Suppressor macrophage (primary cell): ENCODE measurements around the gene GRM2.

Experiments
- DNase-seq, 4 experiments: peaks; one replicate each; pipeline ENCODE4 v3.0.0-alpha.2; 2020 to 2022

The GRM2 gene

DNA sequence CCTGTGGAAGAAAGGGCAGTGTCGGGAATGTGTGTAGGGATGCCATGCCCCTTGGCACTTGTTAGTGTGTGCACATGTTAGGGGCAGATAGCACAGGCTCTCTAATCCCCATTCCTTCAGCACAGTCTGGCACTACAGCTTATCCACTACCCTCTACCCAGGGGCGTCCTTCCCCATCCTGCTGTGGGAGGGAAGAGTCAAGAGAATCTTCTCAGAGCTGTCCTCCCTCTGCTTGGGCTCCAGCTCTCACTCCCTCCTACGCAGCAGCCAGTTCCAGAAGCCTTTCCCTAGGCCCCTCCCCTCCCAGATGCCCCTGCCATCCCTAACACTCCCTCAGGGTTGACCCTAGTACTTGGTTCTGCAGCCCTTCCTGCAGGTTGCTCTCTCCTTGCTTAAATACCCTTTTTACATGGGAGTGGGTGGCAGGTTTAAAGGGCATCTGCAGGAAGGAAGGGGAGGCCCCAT is 815 bp upstream of the GRM2 start:
- no peak for DNase-seq

DNA sequence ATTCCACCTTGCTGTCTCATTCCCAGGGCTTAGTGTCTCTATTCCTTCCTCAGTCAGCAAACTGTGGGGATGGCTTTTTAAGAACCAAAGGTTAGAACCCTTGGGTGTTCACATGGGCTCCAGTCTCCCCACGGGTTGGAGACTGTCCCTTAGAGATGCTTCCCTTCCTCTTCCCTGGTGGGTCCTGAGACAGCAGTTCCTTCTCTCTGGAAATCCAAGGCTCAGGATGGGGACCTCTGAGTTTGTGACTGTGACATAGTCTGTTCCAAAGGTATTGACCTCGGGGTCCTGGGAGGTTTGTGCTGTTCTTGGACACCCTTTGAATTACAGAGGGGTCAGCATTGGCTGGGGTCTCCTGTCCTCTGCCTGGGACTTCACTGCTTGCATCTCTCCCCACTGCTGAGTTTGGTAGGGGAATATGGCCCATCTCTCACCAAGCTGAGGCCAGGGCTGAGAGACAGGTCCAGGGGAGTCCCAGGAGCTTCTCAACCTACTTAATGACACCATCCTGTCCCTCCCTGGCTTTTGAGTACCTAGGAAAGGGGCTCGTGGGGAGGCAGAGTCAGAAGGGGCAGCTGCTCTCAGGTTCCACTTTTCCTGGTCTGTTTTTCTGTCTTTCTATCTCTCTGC is 1.5 kb downstream of the GRM2 start:
- DNase-seq, result no peak

DNA sequence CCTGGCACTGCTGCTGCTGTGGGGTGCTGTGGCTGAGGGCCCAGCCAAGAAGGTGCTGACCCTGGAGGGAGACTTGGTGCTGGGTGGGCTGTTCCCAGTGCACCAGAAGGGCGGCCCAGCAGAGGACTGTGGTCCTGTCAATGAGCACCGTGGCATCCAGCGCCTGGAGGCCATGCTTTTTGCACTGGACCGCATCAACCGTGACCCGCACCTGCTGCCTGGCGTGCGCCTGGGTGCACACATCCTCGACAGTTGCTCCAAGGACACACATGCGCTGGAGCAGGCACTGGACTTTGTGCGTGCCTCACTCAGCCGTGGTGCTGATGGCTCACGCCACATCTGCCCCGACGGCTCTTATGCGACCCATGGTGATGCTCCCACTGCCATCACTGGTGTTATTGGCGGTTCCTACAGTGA is 2.1 kb downstream of the GRM2 start:
- DNase-seq, result no peak

DNA sequence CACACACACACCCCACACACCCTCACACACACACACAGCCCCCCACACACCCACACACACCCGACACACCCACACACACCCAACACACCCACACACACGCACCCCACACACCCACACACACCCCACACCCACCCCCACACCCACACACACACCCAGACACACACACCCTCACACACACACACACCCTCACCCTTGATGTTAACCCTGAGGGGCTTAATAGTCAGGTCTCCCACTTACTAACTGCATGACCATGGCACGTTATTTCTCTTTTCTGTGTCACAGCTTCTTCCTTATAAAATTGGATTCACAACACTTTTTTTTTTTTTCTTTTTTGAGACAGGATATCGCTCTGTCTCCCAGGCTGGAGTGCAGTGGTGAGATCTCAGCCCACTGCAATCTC is 2.8 kb downstream of the GRM2 start:
- peak in 1 of 4 experiments; percentile 22 for DNase-seq

DNA sequence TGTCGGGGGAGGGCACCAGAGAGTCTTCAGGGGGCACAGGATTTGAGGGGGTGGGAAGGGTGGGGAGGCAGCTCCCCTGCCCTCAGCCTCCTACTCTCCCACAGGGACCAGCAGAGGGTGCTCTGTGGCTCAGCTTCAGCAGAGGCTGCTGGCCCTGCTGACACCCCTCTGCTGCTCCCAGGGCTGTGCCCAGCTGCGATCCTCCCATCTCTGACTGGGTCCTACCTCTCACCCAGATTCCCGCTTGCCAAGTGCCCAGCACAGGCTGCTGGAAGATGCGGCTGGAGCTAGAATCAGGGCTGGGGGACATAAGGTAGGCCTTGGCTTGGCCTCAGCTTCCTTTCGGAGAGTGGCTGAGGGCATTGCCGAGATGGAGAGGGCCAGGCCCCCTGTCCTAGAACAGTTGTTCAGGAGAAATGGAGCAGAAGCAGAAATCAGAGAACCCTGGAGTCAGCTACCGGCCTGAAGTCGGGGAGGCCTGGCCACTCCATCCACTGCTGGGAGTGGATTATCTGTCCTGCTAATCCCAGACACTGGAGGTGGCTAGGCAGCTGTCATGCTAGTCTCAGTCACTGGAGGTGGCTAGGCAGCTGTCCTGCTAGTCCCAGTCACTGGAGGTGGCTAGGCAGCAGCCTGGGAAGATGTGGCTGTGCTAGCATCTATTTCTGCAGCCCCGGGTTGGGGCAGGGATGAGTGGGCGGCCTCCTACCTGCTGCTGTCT is 3.9 kb downstream of the GRM2 start:
- DNase-seq, result no peak

DNA sequence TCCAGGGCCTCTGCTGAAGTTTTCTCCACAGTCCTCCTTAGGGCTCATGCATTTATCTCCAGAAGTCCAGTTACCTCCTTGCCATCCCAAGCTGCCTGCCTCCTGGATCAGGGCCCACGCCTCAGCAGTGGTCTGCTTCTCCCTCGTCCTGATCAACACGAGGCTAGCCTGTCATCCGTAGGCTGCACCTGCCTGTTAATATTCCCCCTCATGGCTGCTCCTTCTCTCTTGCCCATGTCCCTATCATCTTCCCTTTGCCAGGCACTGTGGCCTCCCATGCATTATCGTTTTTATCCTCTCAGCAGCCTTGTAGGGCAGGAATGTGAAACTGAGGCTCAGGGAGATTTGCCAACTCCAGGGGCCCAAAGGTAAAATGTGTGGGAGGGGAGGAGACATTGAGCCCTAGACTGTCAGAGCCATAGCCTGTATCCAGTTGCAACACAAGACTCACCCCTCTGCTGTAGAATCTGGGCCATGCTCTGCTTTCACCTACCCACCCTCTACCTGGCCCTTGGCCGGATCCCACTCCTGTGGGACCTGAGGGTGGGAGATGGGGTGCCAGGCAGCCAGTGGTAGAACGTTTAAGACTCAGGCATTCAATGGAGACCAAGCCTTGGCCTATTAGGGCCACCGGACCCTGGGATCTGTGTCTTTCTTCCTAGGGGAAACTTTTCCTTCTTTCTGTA is 4.6 kb downstream of the GRM2 start:
- no peak for DNase-seq

DNA sequence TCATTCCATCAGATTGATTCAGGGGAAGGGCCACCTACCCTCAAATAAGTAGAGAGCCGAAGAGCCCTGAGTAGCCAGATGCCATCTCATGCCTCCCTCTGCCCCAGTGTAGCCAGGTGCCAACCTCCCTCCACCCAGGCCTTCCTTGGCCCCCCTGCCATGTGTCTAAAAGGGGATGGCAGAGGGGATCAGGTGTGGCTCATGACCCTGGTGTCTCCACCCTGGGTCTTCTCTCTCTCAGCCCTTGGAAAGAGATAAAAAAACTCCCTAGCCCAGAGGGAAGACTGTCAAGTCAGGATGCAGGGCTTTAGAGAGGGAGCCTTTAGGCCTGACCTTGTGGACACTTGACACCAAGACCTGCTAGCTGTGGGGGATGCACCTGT is 5.2 kb downstream of the GRM2 start:
- no peak for DNase-seq

DNA sequence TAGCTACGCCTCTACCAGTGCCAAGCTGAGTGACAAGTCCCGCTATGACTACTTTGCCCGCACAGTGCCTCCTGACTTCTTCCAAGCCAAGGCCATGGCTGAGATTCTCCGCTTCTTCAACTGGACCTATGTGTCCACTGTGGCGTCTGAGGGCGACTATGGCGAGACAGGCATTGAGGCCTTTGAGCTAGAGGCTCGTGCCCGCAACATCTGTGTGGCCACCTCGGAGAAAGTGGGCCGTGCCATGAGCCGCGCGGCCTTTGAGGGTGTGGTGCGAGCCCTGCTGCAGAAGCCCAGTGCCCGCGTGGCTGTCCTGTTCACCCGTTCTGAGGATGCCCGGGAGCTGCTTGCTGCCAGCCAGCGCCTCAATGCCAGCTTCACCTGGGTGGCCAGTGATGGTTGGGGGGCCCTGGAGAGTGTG is 5.7 kb downstream of the GRM2 start:
- no peak for DNase-seq

DNA sequence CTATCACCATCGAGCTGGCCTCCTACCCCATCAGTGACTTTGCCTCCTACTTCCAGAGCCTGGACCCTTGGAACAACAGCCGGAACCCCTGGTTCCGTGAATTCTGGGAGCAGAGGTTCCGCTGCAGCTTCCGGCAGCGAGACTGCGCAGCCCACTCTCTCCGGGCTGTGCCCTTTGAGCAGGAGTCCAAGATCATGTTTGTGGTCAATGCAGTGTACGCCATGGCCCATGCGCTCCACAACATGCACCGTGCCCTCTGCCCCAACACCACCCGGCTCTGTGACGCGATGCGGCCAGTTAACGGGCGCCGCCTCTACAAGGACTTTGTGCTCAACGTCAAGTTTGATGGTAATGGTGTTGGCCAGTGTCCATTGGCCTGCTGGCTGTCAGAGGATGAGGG is 6.1 kb downstream of the GRM2 start:
- DNase-seq, result no peak

DNA sequence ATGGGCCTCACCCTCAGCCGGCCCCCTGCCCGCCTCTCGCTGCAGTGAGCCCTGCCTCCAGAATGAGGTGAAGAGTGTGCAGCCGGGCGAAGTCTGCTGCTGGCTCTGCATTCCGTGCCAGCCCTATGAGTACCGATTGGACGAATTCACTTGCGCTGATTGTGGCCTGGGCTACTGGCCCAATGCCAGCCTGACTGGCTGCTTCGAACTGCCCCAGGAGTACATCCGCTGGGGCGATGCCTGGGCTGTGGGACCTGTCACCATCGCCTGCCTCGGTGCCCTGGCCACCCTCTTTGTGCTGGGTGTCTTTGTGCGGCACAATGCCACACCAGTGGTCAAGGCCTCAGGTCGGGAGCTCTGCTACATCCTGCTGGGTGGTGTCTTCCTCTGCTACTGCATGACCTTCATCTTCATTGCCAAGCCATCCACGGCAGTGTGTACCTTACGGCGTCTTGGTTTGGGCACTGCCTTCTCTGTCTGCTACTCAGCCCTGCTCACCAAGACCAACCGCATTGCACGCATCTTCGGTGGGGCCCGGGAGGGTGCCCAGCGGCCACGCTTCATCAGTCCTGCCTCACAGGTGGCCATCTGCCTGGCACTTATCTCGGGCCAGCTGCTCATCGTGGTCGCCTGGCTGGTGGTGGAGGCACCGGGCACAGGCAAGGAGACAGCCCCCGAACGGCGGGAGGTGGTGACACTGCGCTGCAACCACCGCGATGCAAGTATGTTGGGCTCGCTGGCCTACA is 8.5 kb downstream of the GRM2 start:
- no peak for DNase-seq

DNA sequence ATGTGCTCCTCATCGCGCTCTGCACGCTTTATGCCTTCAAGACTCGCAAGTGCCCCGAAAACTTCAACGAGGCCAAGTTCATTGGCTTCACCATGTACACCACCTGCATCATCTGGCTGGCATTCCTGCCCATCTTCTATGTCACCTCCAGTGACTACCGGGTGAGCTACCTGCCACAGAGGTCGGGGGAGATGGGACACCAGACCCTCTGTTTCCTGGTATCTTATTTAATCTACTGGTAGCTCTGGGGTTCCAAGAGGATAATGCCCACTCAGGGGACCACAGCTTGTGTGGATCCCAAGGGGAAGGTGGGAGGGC is 9.1 kb downstream of the GRM2 start:
- no peak for DNase-seq

DNA sequence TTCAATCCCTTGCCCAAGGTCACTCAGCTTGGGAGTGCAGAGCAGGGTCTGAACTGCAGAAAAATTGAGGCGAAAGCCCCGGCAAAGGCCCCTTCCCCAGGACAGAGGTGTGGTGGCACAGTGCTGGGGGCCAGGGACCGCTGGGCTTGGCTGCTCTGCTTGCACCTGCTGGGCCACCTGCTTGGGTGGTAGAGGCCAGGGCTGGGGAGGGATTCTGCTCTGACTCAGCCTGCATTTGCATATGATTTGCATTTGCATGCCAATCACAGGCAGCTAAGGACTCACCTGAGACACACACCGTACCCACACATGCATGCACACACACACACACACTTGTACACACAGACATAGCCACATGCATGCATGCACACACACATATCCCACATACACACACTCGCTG is 9.9 kb downstream of the GRM2 start:
- DNase-seq, result no peak

DNA sequence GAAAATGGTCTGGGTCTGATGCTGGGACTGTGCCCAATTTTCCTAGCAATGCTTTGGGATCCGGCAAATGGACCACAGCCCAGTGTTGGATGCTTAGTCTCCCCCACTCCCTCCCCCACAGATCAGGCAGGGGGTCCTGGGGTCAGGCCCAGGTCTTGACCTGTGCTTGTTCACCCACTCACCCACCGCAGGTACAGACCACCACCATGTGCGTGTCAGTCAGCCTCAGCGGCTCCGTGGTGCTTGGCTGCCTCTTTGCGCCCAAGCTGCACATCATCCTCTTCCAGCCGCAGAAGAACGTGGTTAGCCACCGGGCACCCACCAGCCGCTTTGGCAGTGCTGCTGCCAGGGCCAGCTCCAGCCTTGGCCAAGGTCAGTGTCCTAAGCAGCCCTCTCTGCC is 10.6 kb downstream of the GRM2 start:
- DNase-seq, result no peak

DNA sequence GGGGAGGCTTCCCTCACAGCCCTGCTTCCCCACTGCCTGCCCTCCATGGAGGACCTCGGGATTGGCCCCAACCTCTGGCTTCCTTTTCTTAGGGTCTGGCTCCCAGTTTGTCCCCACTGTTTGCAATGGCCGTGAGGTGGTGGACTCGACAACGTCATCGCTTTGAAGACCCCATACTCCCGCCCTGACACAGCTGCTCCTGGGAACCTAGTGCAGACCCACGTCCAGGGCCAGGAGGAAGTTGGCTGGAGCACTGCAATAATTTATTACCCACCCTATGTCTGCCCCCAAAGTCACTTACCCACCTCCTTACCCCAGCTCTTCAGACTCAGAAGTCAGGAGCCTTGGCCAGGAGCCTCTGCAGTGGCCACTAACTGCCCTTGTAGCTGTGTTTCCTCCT is 11.1 kb downstream of the GRM2 start:
- no peak for DNase-seq

DNA sequence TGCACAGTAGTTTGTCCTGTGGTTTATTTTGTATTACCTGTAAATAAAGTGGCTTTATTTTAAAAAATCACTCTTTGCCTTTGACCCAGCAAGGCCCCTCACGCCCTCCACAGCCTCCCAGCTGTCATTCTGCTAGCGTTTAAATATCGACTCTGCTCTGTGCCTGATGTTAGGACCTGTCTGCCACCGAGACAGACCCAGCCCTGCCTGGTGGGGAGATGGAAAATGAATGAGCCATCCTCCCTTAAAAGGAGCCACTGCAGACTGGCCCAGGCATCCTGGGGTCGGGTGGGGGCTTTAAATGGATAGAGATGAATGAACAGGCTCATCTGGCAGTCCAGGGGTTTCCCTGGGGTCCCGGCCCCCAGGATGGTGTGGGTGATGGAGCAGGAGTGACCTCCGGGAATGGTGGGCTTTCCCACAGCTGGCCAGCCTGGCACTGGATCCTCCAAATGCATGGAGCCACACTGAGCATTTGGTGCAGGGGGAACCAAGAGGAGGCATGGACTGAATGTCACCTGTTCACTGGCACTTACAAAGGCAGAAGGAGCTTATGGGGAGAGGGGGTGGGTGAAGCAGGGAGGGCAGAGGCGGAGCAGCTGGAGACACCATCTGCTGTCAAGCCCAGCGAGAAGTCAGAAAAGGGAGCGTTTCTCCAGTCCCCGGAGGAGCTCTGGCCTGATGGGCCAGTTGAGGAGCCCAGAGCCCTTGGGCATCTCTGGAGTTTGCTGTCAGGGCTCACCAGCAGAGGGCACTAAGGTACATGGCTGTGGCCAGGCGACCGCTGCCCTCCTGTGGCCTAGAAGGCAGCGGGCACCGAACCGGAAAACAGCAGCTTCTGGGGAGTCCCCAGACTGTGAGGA is 11.9 kb downstream of the GRM2 start:
- peak; percentile 91 to 95 (median 93) for DNase-seq

DNA sequence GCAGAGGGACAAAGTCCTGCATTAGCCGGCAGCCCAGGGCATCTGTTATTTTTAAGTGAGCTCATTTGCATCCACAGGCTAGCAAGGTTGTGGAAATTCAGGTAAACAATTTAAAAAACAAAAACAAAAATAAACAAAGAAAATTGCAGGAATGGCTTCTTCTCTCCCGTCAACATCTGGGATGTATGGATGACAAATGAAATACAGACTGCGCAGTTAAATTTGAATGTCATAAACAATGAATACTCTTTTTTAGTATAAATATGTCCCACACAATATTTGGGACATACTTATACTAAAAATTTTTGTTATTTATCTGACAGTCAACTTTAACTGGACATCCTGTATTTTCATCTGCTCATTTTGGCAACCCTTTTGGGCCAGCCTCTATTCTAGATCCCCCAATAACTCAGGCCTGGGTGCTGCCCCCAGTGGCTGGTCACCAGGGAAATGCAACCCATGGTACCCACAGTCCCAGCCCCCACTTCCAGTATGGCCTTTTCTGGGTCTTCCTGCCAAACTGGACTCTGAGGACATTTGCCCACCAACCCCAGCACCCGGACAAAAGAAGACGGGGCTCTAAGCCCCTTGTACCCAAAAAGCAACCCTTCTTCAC is 12.7 kb downstream of the GRM2 start:
- no peak for DNase-seq

DNA sequence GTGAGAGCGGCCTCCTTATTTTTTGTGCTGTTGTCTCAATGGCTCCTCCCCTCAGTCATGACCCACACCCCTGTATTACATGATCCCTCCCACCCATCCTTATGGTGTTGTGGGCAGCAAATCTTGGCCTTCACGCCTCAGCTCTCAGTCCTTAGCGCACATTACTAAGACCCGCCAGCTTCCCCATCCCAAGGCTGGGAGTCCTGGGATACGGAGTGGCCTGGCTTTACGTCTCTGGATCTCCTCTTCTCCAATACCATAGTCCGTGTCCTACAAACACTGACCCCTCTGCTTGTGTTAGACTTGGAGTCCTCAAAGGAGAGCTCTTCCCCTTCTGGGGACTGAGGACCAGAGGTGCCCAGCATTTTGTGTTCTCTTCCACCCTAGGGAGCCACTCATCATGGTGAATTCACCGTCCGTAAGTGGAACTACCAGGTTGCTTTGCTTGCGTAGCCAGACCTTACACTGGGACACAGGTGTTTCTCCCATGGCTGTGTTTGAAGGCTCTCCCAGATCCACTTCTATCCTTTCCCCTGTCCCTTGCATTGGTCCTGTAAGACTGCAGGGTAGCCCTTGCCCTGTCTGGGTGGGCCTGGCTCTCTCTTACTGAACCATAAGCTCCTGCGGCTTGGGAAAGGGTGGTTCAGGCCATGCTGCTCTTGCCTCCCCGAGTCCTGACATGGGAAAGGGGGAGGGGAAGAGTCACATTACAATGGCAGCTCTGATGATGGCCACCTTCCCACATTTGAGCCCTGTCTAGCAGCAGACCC is 13.6 kb downstream of the GRM2 start:
- DNase-seq, result no peak

DNA sequence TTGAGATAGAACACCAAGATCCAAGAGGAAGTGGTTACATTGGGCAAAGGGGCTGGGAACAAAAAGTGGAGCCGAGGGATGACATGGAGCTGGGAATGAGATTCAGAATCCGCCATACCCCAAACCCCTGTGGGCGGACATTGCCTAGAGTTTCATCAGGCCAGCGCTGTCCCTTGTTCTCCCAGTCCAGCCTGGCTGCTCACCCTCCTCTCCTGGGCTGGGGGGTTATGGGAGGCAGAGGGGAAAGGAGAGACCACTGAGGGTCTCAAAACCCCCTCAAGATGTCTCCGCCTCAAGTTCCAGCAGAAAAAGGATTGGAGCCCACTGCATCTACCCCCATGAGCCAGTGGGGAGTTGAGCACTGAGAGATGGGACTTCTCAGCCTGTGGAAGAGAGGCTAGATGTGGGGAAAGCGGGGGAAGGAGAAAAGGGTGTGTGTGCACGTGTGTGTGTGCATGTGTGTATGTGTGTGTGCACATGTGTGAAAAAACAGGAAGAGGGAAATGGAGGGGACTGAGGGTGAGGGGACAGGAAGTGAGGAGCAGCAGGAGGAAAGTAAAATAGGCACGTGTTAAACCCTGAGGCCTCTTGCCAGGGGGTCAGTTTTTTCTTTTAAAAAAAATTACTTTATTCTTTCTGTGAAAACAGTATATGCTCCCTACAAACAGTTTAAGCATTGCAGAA is 14.3 kb downstream of the GRM2 start:
- no peak for DNase-seq

DNA sequence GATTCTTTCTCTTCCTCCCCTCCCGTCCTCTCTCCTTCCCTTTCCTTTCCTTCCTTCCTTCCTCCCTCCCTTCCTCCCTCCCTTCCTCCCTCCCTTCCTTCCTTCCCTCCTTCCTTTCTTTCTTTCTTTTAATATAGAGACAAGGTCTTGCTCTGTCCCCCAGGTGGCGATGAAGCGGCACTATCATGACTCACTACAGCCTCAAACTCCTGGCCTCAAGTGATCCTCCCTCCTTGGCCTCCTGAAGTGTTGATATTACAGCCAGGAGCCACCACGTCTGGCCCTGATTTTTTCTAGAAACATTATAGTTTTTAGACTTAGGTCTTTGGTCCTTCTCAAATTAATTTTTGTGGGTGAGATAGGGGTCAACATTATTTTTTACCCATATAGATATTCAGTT is 15.5 kb downstream of the GRM2 start:
- no peak for DNase-seq

DNA sequence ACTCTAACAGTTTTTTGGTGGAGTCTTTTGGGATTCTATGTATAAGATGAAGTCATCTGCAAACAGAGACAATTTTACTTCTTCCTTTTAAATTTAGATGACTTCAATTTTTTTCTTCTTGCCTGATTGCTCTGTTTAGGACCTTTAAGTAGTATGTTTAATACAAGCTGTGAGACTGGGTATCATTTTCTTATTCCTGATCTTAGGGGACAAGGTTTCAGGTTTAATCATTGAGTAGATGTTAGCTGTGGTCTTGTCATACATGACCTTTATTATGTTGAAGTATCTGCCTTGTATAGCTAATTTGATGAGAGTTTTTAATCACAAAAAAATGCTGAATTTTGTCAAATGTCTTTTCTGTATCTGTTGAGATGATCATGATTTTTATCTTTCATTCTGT is 20.6 kb downstream of the GRM2 start:
- DNase-seq, result peak in 1 of 4 experiments; percentile 15
